ENCODE results near the gene VTA1.
"Not testable (repeated sequence)": the region's sequence is repeated elsewhere in the genome, so short reads cannot be mapped to it uniquely, and the experiment has no call there.

The VTA1 gene

DNA sequence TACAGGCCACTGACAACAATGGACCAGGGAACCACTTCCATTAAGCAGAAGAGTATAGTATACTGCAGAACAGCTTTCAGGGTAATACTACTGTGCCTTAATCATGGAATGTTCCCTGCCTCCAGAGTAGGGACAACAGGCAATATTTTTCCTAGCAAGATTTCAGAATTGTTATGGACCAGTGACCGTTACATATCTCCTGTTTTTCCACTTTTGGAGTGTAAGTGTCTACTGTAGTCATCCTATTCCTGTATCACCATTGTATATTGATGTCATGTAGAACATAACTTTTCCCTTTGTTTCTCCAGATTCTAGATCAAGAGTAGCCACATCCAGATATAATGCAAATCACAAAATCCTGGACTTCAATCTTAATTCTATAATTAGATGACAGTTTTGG, 16.2 kb upstream of the VTA1 start:
- TF ChIP-seq ZFX (IDR thresholded peaks at IDR 0.05; ENCODE audit: borderline replicate concordance), result no peak
- TF ChIP-seq, protein P1, sequence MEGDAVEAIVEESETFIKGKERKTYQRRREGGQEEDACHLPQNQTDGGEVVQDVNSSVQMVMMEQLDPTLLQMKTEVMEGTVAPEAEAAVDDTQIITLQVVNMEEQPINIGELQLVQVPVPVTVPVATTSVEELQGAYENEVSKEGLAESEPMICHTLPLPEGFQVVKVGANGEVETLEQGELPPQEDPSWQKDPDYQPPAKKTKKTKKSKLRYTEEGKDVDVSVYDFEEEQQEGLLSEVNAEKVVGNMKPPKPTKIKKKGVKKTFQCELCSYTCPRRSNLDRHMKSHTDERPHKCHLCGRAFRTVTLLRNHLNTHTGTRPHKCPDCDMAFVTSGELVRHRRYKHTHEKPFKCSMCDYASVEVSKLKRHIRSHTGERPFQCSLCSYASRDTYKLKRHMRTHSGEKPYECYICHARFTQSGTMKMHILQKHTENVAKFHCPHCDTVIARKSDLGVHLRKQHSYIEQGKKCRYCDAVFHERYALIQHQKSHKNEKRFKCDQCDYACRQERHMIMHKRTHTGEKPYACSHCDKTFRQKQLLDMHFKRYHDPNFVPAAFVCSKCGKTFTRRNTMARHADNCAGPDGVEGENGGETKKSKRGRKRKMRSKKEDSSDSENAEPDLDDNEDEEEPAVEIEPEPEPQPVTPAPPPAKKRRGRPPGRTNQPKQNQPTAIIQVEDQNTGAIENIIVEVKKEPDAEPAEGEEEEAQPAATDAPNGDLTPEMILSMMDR (IDR thresholded peaks at IDR 0.05), result no peak
- no peak overlapping the region for H3K27ac ChIP-seq

DNA sequence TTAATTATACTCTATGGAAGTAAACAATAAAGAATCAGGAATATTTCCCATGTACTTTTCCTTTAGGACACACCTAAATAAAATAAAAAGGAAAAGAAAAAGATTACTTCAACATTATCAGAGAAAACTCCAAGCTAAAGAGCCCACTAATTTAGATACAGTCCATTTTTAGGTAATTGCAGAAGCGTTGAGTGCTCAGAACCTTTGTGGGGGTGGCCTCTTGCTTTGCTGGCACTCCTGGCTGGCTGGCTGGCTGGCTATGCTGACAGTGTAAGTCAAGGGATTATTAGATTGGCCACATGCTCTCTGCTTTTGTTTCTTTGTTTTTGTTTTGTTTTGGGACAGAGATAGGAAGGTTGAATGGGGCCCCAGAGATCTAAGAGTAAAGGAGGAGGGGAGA, 14.4 kb upstream of the VTA1 start, which contains the start of gene GJE1:
Gene GJE1, plus strand, starts transcription at position 301 of the 400 bp plus-strand sequence. CDS start 234 bp downstream, outside the sequence.
- H3K27ac ChIP-seq, result no peak within 1 kb of the TSS
- TF ChIP-seq, protein P1 (IDR thresholded peaks at IDR 0.05), result no peak
- no peak for TF ChIP-seq ZFX (IDR thresholded peaks at IDR 0.05; ENCODE audit: borderline replicate concordance)

DNA sequence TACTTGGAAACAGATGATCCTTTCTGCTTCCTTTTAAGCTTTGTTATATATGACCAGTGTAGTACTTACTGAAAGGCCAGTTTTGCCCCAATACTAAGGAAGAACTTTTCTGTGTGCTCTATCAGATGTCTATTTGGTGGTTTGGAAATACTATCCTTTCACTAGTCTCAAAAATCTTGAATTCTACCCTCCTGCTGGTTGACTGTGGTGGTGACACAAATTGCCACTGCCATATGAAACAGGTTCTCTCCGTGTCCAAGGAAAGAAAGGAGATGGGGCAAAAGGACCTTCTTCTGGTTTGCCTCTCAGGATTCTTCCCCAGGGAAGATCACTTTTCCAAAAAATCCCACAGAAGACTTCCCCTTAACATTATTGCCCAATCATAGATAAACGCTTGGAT, 8.2 kb upstream of the VTA1 start:
- TF ChIP-seq, protein P1 (IDR thresholded peaks at IDR 0.05), result no peak
- TF ChIP-seq ZFX (IDR thresholded peaks at IDR 0.05; ENCODE audit: borderline replicate concordance), result no peak
- no peak overlapping the region for H3K27ac ChIP-seq

DNA sequence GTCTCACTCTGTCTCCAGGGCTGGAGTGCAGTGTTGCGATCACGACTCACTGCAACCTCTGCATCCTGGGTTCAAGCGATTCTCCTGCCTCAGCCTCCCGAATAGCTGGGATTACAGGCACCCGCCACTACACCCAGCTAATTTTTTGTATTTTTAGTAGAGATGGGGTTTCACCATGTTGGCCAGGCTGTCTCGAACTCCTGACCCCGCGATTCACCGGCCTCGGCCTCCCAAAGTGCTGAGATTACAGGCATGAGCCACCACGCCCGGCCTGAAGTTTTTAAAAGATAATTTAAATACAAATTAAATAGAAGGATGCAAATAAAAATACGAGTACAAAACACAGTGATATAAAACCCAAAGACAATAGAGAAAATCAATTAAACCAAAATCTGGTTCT, 5.5 kb upstream of the VTA1 start:
- not testable (repeated sequence) for H3K27ac ChIP-seq

DNA sequence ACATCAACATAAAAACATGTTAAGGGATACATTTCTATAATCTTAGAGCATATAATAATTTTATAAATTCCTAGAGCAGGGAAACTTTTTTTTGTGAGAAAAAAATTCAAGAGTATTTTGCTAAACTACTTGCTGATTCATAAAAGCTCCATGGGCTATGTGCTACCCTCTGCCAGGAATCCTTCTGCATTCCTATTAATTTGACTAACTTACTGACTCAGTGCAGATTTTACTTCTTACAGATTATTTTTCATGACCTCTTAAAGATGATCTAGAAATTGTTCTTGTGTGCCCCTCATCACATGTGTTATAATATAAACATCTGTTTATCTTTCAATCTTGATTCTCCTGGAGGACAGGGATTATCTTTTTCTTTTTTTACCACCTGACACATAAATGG, 5.7 kb downstream of the VTA1 start:
- no peak overlapping the region for H3K27ac ChIP-seq
- TF ChIP-seq, protein P1 (IDR thresholded peaks at IDR 0.05), result no peak
- no peak for TF ChIP-seq ZFX (IDR thresholded peaks at IDR 0.05; ENCODE audit: borderline replicate concordance)

DNA sequence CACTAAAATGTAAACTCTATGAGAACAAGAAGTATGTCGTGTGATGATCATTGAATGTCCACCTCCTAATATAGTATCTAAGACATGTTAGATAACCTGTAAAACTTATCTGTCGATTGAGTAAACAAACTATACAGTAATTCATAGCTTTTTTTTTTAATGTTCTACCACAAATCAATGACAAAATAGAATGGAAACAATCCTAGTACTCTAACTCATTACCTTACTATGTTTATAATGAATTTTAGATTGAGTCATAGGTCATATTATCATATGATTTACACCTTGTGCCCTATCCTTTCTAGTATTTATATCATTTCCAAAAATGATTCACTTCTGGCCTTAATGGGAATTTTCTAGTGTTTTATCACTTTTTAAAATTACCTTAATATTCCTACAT, 6.1 kb downstream of the VTA1 start:
- H3K27ac ChIP-seq, result no peak overlapping the region
- TF ChIP-seq ZFX (IDR thresholded peaks at IDR 0.05; ENCODE audit: borderline replicate concordance), result no peak
- TF ChIP-seq, protein P1 (IDR thresholded peaks at IDR 0.05), result no peak

DNA sequence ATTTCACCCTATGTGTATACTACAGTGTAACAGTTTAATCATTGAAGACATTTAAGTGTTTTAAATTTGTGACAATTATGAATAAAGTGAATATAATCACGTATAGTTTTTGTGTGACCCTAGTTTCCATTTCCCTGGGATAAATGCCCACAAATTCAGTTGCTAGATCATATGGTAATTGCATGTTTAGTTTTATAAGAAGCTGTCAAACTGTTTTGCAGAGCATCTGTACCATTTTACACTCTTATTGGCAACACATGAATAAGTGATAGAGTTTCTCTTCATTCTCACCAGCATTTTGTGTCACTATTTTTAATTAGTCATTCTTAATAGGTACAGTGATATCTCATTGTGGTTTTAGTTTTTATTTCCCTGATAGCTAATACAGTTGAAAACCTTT, 7.3 kb downstream of the VTA1 start:
- TF ChIP-seq, protein P1 (IDR thresholded peaks at IDR 0.05), result no peak
- no peak for TF ChIP-seq ZFX (IDR thresholded peaks at IDR 0.05; ENCODE audit: borderline replicate concordance)
- H3K27ac ChIP-seq, result no peak overlapping the region

DNA sequence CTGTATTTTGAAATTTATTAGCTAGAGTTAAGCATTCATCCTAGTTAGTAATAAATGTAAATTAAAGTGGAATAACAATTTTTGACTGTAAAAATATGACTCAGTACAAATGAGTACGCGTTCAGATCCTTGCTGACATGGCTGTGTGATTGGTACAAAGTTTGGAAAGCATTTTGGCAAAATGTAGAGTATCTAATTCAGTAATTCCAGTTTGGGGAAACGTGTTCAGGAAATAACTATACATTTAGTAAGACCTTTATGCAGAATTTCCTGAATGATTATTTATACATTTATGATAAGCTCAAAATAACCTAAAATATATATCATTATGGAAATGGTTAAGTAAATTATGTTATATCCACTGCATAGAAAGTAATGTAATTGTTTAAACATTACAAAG, 8.0 kb downstream of the VTA1 start:
- TF ChIP-seq, protein P1 (IDR thresholded peaks at IDR 0.05), result no peak
- TF ChIP-seq ZFX (IDR thresholded peaks at IDR 0.05; ENCODE audit: borderline replicate concordance), result no peak
- H3K27ac ChIP-seq, result no peak overlapping the region

Measured in 22Rv1 (cell line).